Epidermal melanocyte (primary cell): ENCODE data around the gene SLC25A30.

Experiments
- DNase-seq: peaks from one replicate; pipeline ENCODE4 v3.0.0; 2011; ENCODE audit warnings: low spot score; ENCODE audit not compliant: insufficient read length

Gene SLC25A30, protein sequence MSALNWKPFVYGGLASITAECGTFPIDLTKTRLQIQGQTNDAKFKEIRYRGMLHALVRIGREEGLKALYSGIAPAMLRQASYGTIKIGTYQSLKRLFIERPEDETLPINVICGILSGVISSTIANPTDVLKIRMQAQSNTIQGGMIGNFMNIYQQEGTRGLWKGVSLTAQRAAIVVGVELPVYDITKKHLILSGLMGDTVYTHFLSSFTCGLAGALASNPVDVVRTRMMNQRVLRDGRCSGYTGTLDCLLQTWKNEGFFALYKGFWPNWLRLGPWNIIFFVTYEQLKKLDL

DNA sequence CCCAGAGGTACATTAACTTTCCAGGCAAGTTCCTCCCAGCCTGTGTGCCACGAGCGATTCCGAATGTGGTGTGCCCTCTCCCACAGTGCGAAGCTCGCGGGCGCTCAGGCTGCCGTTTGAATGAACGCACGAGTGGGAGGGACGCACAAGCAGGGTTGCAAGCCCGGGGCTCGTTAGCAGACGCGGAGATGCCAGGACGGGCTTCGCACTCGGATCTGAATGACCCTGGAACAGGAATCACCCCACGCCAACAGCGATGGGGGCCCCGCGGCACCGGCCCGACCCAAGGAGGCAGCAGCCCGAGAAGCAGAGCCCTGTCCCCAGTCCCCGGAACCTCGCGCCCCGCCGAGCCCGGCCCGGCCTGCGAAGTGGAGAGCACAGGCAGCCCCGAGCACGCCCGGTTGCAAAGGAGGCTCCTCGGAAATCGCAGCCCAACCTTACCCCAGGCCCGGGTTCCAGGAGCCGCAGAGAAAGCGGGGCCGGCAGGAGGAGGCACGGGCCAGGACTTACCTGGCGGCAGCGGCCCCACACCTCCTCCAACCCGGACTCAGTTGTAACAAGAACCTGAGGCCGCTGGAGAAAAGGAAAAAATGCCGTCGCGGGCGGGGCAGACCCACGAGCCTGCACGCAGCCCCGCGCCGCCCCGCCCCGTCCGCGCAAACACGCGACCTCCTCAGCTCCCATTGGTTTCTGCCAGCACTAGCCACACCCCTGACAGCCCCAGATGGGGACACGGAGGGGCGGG is at the start of gene SLC25A30:
TSS of gene SLC25A30 (minus strand) at position 584 of the 745 bp plus-strand sequence. CDS start 6,948 bp downstream, outside the sequence.
- peak; percentile 80 for DNase-seq

DNA sequence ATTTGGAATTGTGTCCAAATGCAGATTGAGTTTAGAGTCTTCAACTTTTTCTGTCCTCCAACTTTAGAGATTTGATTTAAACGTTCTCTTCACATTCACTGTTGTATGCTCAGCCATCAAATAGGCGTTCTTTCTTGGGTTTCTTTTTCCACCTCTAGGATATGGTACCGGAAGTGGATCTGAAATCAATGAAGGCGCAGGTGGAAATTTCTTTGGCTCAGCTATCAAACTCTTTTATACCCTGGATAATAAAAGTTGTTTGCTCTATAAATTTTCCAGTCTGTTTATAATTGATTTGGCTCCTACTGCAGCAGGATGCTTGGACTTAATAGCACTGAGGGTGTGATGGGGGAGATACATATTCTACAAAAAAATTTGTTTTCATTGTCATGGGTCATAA is 48.2 kb upstream of the SLC25A30 start:
- DNase-seq, result no peak

DNA sequence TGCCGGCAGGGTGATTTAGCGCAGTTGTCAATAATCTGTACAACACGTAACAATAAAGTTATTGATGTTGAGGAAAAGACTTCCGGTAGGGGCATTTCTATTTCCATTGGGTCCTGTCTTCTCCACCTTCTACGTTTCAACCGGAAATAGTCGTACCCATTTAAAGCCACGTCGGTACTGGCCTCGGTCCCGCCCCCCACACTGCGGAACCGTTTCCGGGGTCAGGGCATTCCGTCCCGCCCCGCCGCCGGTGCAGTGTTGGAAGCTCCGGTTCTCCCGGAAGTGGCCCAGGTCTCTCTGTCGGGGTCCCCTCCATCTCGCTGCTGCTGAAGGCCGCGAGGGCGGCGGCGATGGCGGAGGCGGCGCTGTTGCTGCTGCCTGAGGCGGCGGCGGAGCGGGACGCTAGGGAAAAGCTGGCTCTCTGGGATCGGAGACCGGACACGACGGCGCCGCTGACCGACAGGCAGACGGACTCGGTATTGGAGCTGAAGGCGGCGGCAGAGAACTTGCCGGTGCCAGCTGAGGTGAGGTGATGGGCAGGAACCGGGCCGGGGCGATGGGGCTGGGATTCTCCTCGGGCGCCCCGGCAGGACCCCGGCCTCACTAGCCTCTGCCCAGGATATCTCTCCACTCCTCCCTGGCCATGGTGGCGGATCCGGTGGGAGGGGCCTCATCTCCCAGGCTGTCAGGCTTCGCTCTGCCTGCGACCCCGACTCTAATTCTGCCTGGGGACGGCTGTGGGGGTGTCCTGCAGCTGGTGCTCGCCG is 46.7 kb upstream of the SLC25A30 start, which contains the start of gene COG3:
TSS of gene COG3 (plus strand) at position 253 of the 767 bp plus-strand sequence. CDS start at position 351, 98 bp downstream.
- DNase-seq, result peak; percentile 95

DNA sequence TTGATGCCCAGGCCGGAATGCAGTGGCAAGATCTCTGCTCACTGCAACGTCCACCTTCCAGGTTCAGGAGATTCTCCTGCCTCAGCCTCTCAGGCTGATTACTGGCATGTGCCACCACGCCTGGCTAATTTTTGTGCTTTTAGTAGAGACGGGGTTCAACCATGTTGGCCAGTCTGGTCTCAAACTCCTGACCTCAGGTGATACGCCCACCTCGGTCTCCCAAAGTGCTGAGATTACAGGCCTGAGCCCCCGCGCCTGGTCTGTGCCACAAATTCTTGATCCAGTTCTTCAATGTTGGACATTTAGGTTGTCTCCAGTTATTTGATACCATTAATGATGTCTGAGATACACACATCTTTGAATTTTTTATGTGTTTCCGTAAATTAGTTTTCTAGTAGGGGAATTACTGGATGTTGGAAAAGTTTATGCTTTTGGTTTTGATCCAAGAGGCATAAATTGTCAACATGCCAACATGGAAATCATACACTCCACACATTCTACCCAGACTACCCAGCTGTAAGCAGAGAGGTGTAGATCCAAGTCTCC is 46.0 kb upstream of the SLC25A30 start:
- no peak for DNase-seq

DNA sequence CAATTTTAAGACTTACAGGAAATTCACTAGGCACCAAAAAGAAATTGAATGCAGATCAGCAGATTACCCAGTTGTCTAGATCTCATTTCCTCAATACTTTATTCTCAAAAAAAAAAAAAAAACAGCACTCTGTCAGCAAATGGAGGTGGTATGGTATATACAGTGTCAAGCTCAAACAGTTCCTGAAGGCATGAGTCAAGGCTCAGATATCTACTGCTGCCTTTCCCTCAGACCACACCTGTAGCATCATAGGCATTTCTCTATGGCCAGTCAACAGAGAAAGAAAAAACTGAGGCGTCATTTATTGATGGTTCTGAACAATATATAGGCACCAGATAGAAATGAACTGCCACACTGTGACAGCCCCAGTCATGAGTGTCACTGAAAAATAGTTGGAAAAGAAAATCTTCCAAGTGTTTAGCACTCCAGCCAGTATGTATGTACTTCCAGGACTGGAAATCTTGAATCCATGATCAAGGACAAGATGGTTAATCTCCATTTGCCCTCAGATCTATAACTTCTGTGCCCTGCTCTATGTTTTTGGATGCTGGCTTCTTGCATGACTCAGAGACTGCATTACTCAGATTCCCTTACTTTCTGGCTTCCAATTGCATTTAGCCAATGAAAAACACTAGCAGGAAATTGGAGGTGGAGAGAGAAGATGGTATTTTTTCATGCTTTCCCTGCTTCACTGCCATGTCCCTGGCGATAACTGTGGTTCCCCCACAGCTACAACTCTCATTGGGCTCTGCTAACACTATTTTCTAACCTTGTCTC is 38.2 kb upstream of the SLC25A30 start:
- DNase-seq, result no peak

DNA sequence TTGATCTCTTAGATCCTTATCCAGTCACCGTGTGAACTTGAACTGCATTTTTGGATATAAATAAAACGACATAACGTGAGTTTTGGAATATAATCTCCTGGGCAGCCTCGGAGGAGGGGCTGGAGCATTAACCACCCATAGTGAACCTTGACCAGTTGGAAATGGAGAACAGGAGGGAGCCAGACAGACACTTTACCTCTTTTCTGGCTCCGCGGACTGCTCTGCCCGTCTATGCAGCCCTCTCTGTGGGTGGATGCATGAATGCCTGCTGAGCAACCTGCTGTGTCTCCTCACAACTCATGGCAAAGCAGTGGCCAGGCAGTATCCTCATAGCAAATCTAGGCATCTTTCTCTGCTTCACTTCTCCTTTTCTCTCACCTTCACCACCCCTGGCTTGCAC is 36.0 kb upstream of the SLC25A30 start:
- no peak for DNase-seq

DNA sequence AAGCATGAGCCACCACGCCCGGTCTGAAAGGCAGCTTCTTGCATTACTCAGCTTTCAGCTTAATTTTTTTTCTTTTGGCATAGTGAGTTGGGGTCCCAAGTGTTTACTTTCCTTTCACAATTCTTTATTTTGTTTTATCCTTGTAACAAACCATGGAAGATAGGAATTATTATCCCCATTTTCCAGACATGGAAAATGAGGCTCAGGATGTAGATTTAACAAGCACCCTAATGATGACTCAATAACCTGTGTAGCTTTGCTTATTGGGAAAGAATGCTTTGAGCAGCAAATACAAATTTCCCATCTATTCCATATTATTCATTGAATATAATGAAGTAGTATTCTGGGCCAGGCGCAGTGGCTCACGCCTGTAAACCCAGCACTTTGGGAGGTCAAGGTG is 33.1 kb upstream of the SLC25A30 start:
- no peak for DNase-seq

DNA sequence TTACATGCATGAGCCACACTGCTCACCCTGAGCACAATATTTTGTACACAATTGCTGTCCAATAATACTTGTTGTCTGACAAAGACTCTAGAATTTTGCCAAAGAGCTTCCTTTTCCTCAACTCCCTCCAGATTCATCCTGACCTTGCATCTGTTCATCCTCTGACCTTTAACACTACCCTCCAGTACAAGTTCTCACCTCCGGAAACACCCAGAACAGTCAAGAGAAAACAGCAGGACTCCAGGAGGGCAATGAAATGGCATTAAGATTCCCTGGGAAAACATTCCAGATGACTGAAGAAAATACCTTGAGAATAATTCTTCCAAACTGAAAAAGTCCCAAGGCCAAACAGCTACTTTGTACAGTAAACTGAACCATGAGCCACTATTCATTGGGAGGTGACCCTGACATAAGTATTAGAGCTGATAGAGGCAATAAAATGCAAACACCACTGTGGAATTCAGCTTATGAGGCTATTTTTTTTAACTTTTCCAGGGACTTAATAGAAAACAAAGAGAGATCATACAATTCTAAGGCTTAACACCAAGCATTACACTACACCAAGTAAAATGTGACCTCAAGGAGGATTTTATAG is 30.9 kb upstream of the SLC25A30 start:
- DNase-seq, result no peak

DNA sequence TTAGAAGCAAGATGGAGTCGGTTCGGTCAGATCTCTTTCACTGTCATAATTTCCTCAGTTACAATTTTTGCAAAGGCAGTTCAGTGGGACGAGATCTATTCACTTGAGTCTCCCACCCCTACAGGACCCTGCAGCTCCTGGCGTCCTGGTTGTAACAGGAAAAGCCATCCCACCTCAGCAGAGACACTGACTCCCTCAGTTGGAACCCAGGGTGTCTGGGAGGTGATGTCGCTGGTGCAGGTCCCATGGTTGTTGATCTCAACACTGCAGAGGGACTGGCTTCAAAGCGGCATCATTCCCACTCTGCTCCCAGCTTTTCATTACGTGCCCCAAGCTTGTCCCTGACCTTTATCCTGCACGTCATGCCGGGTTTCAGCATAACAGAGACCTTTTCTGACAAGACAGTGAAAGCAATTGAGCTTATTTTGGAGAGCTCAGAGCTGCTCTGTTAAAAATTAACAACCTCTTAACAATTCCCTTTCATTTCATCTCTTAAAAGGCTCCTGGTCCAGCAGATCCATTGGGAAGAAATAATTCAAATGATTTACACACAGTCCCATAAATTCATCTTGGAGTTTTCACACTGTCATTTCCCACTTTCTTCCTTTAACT is 29.0 kb upstream of the SLC25A30 start:
- DNase-seq, result no peak

DNA sequence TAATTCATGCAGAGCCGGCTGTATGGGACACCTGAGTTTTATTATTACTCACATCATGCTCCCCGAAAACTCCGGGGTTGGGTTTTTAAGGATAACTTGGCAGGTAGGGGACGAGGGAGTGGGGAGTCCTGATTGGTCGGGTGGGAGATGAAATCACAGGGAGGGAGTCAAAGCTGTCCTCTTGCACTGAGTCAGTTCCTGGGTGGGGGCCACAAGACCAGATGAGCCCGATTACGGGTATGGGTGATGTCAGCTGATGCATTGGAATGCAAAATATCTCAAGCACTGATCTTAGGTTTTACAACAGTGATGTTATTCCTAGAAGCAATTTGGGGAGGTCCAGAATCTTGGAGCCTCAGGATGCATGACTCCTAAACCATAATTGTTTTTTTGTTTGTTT is 28.0 kb upstream of the SLC25A30 start:
- no peak for DNase-seq

DNA sequence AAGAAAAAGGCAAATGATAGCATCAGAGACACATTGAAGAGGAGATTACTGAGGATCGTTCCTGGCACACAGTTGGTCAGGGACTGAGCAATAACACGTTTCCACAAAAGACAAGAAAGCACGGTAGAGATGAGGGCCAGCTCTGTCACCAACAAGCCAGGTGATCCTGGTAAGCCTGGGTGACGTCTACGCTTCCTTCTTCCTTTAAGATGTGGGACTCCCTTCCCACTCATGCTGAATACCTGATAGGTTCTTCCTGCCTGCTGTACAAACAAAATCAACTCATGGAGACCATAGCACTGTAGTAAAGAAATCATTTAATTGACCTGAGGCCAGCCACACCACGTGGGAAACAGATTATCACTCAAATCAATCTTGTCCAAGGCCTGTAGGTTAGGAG is 26.9 kb upstream of the SLC25A30 start:
- DNase-seq, result no peak

DNA sequence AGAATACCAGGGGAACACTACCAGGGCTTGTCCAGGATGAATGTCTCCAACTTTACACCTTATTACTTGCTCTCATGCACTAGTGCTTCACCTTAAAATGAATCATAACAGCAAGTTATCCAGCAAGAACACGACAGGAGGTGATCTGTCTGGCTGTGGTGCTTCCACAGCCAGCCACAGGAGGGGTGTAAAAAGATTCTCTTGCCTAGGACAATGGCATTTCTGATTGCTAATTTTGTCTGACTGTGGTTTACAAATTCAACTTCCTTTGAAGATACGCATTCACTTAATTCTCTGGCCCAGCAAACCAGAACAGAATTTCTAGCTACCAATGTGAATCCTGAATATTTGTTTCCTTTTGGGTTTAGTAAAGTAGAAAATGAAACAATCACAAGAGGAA is 23.5 kb upstream of the SLC25A30 start:
- DNase-seq, result no peak

DNA sequence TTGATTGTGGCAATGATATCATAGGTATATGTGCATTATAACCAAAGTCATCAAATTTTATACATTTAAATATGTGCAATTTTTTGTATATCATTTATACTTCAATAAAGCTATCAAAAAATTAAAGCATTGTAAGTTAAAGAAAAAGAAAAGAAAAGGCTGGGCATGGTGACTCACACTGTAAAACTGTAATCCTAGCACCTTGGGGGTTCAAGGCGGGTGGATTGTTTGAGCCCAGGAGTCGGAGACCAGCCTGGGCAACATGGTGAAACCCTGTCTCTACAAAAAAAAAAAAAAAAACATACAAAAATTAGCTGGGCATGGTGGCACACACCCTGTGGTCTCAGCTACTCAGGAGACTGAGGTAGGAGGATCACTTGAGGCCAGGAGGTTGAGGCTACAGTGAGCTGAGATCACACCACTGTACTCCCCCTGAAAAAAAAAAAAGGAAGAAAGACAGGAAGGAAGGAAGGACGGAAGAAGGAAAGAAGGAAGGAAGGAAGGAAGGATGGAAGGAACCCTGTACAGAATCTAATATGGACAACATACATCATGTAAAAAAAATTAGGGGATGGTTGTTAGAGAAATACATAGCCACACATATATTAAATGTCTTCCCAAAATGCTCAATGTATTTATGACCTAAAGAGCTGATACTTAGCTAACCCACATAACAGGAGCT is 21.7 kb upstream of the SLC25A30 start:
- DNase-seq, result no peak

DNA sequence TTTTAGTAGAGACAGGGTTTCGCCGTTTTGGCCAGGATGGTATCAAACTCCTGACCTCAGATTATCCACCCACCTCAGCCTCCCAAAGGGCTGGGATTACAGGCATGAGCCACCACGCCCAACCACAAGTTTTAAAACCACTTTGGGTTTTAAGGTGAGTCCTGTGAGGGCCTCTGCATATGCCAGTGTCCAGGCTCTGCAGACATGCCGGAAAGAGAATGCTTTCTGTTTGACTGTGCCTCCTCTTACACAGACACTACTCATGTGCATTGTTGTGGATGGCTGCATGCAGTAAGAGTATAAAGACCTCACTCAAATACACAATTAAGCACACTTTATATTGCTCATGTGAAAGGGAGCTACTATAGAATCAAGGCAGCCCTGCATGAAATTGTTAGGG is 20.8 kb upstream of the SLC25A30 start:
- DNase-seq, result no peak

DNA sequence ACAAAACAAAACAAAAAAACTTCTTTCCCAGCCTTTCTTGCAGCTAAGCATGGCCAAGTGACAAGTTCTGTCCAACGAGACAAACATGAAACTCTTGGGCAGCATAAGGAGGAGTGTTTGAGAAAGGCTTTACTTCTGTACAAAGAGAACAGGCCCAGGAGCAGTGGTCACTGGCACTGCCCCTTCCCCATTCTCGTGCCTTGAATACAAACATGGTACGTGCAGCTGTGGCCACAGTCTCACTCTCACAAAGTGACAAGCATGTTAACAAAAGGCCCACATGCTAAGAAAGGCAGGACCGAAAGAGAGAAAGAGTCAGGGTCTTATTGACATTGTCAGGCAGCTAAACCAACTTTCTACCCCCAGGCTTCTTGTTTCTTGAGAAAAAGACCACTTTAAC is 19.8 kb upstream of the SLC25A30 start:
- no peak for DNase-seq

DNA sequence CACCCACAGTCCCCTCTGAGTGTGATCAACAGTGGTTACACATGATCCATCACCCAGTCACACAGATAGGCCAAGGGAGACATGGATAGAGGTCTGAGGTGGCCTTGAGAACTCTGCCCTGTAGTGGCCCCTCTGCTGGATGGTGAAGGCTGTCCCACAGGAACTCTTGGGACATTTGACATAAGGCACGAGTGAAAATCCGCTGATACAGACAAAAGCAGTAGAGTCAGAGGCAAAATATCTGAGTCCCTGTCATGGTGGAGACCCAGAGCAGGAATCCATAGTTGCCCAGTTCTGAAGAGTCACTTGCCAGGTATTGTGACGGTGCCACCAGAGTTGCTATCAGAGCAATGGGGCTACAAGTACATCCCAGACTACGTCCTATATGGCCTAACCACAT is 18.8 kb upstream of the SLC25A30 start:
- no peak for DNase-seq

DNA sequence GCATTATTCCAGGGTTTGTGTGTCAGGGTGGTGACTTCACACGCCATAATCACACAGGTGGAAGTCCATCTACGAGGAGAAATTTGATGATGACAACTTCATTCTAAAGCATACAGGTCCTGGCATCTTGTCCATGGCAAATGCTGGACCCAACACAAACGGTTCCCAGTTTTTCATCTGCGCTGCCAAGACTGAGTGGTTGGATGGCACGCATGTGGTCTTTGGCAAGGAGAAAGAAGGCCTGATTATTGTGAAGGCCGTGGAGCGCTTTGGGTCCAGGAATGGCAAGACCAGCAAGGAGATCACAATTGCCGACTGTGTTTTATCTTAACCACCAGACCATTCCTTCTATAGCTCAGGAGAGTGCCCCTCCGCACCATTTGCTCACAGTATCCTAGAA is 18.2 kb upstream of the SLC25A30 start:
- no peak for DNase-seq

DNA sequence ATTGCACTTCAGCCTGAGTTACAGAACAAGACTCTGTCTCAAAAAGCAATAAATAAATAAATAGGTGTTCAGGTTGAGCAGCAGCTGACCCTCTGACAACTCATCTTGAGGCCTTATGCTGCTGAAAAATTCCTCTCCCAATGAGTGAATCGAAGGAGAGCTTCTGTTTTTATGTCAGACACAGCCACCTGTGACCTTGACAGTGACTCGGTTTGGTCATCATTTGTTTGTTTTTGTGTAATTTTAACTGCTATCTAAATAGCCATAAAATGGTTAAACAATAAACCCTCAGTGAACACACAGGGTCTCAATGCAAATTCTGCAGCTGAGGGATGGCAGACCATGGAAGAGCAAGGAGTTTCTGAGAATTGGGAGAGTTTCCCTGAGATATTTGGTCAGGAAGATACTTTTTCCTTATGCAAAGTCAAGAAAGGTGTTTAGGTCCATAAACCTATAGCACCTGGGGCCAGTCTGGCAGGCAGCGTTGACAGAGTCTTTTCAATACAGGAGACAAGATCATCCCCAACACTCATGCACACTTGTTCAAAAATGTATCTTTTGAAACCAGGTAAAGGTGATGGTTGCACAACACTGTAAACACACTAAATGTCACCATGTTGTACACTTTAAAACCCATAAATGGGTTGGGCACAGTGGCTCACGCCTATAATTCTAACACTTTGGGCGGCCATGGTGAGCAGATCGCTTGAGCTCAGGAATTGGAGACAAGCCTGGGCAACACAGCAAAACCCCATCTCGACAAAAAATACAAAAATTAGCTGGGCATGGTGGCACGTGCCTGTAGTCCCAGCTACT is 16.6 kb upstream of the SLC25A30 start:
- no peak for DNase-seq

DNA sequence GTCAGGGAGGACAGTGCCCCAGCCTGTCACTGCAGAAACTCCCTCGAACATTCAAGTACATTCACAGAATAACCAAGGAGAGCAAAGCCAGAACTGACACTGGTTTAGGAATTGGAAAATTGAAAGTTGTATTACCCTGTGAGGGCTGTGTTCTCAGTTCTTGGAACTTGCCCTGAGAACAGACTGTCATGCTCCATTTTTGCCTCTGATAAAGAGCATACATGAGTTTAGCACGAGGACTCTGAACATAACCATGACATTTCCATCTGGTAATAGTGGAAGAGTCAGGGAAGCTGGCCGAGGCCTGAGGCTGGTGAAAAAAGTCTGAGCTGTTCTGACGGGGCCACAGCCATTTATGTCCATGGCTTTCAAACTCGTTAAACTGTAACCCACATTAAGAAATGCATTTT is 15.2 kb upstream of the SLC25A30 start:
- DNase-seq, result no peak
